Measurements from ENCODE around the gene TCFL5. TPM values are rescaled to one million over a fixed set of nuclear protein-coding genes. Genes with fewer than 3 reads are reported as not detected.

The TCFL5 gene
- polyA plus RNA-seq, 3 donors = 0.38 to 3.5 (median 0.89) TPM

- Histone ChIP-seq H3K27me3 (ENCODE audit: control insufficient read depth in 2 of 2, insufficient read depth in 2 of 2, low read length in 2 of 2) (no peaks in the 10 kb centered on the region), H3K4me3 (replicated peaks in 1 of 3; ENCODE audit: low read depth in 2 of 3, low read length in 3 of 3) (no peak overlapping the region), H3K79me2 (ENCODE audit: insufficient read depth, low read length) (no peaks in the 10 kb centered on the region), H3K4me2 (replicated peaks; ENCODE audit: extremely low read depth, low read length, poor library complexity, severe bottlenecking) (no peak overlapping the region), H3K9me3 (replicated peaks in 1 of 2; ENCODE audit: control insufficient read depth in 1 of 2, insufficient read depth in 1 of 2, low read length in 2 of 2) (no peaks in the 10 kb centered on the region), H3K27ac (ENCODE audit: low read depth in 1 of 2, low read length in 2 of 2) (no peak overlapping the region), H3K36me3 (replicated peaks in 1 of 2; ENCODE audit: control insufficient read depth in 1 of 2, insufficient read depth in 2 of 2, low read length in 2 of 2) (peaks cover 22 to 39% of the 10 kb centered on the region in 2 donors), H3K9ac (ENCODE audit: insufficient read depth, low read length, poor library complexity, severe bottlenecking) (no peak overlapping the region), H4K20me1 (ENCODE audit: insufficient read depth, low read length) (peaks cover 14% of the 10 kb centered on the region), H2AFZ (ENCODE audit: insufficient read depth, low read depth, low read length, poor library complexity, severe bottlenecking) (no peak overlapping the region), H3K4me1 (ENCODE audit: control insufficient read depth in 1 of 2, insufficient read depth in 2 of 2, low read length in 2 of 2) (no peaks in the 10 kb centered on the region)
- Mint-ChIP-seq H3K9me3 (peaks cover 0 to 2% (median 0%) of the 10 kb centered on the region in 7 donors), H3K36me3 (peaks cover 18 to 35% of the 10 kb centered on the region in 2 donors), H3K4me3 (no peak overlapping the region), H3K27ac (no peak overlapping the region), H3K4me1 (peaks cover 2% of the 10 kb centered on the region), H3K27me3 (ENCODE audit: low read depth in 3 of 3) (peaks cover 2 to 17% (median 10%) of the 10 kb centered on the region in 3 donors)
- intact Hi-C loops (cut with micrococcal nuclease) = no loop called here
- 96% methylated on average over 27 of the region's 37 CpGs for WGBS (ENCODE audit: insufficient coverage)
- TF ChIP-seq CTCF (IDR thresholded peaks at IDR 0.05) = no peak
- no peak for DNase-seq
Observed at GRCh38 chr20:62880147-62880934, 18.7 kb upstream of the TCFL5 start.

GRCh38 chr20:62879275-62880146, 17.9 kb upstream of the TCFL5 start:
- Mint-ChIP-seq H3K9me3 (peaks cover 0 to 2% (median 0%) of the 10 kb centered on the region in 7 donors), H3K27ac (no peak overlapping the region), H3K4me1 (peaks cover 2% of the 10 kb centered on the region), H3K36me3 (peaks cover 18 to 33% of the 10 kb centered on the region in 2 donors), H3K27me3 (ENCODE audit: low read depth in 3 of 3) (peaks cover 2 to 18% (median 10%) of the 10 kb centered on the region in 3 donors), H3K4me3 (no peak overlapping the region)
- Histone ChIP-seq H4K20me1 (ENCODE audit: insufficient read depth, low read length) (peaks cover 14% of the 10 kb centered on the region), H3K36me3 (replicated peaks in 1 of 2; ENCODE audit: control insufficient read depth in 1 of 2, insufficient read depth in 2 of 2, low read length in 2 of 2) (peaks cover 22 to 38% of the 10 kb centered on the region in 2 donors), H3K79me2 (ENCODE audit: insufficient read depth, low read length) (no peaks in the 10 kb centered on the region), H3K27me3 (ENCODE audit: control insufficient read depth in 2 of 2, insufficient read depth in 2 of 2, low read length in 2 of 2) (no peaks in the 10 kb centered on the region), H3K4me3 (replicated peaks in 1 of 3; ENCODE audit: low read depth in 2 of 3, low read length in 3 of 3) (no peak overlapping the region), H3K9ac (ENCODE audit: insufficient read depth, low read length, poor library complexity, severe bottlenecking) (no peak overlapping the region), H3K27ac (ENCODE audit: low read depth in 1 of 2, low read length in 2 of 2) (no peak overlapping the region), H3K4me1 (ENCODE audit: control insufficient read depth in 1 of 2, insufficient read depth in 2 of 2, low read length in 2 of 2) (no peaks in the 10 kb centered on the region), H2AFZ (ENCODE audit: insufficient read depth, low read depth, low read length, poor library complexity, severe bottlenecking) (no peak overlapping the region), H3K9me3 (replicated peaks in 1 of 2; ENCODE audit: control insufficient read depth in 1 of 2, insufficient read depth in 1 of 2, low read length in 2 of 2) (no peaks in the 10 kb centered on the region), H3K4me2 (replicated peaks; ENCODE audit: extremely low read depth, low read length, poor library complexity, severe bottlenecking) (no peak overlapping the region)
- no peak for DNase-seq
- WGBS (ENCODE audit: insufficient coverage) = 84% methylated on average over 79 of the region's 80 CpGs
- TF ChIP-seq CTCF (IDR thresholded peaks at IDR 0.05) = no peak
- intact Hi-C loops (cut with micrococcal nuclease) = no loop called here

Data from CD14-positive monocyte (primary cell).